ENCODE data around the gene GRB14.

Gene GRB14

GRCh38 chr2:164617466-164617865, 3.8 kb downstream of the GRB14 start:
- DNase-seq (ENCODE audit: insufficient read length, low spot score) (no peak), FAIRE-seq (no peak)
- no peak for TF ChIP-seq CTCF (IDR thresholded peaks at IDR 0.05; ENCODE audit: insufficient read depth, missing control alignments)

GRCh38 chr2:164613321-164613982, 7.8 kb downstream of the GRB14 start:
- DNase-seq (ENCODE audit: insufficient read length, low spot score) (no peak), FAIRE-seq (no peak)
- TF ChIP-seq CTCF (IDR thresholded peaks at IDR 0.05; ENCODE audit: insufficient read depth, missing control alignments), result no peak

GRCh38 chr2:164609790-164610189, 11.5 kb downstream of the GRB14 start:
- FAIRE-seq (no peak), DNase-seq (ENCODE audit: insufficient read length, low spot score) (no peak)
- TF ChIP-seq CTCF (IDR thresholded peaks at IDR 0.05; ENCODE audit: insufficient read depth, missing control alignments), result no peak

- DNase-seq (ENCODE audit: insufficient read length, low spot score), result no peak
- no peak for TF ChIP-seq CTCF (IDR thresholded peaks at IDR 0.05; ENCODE audit: insufficient read depth, missing control alignments)
- no peak for FAIRE-seq
Observed at GRCh38 chr2:164606557-164606956, 14.7 kb downstream of the GRB14 start.

GRCh38 chr2:164605295-164605694, 16.0 kb downstream of the GRB14 start:
- no peak for FAIRE-seq
- TF ChIP-seq CTCF (IDR thresholded peaks at IDR 0.05; ENCODE audit: insufficient read depth, missing control alignments), result no peak
- no peak for DNase-seq (ENCODE audit: insufficient read length, low spot score)

GRCh38 chr2:164600763-164601162, 20.5 kb downstream of the GRB14 start:
- no peak for TF ChIP-seq CTCF (IDR thresholded peaks at IDR 0.05; ENCODE audit: insufficient read depth, missing control alignments)
- DNase-seq (ENCODE audit: insufficient read length, low spot score) (no peak), FAIRE-seq (no peak)

GRCh38 chr2:164599954-164600589, 21.2 kb downstream of the GRB14 start:
- peak; percentile 99 for TF ChIP-seq CTCF (IDR thresholded peaks at IDR 0.05; ENCODE audit: insufficient read depth, missing control alignments)
- FAIRE-seq (peak; percentile 81), DNase-seq (ENCODE audit: insufficient read length, low spot score) (no peak)
